Endothelial cell of umbilical vein (primary cell): ENCODE measurements around the gene GRAMD4. TPM values are rescaled to one million over a fixed set of nuclear protein-coding genes. Genes with fewer than 3 reads are reported as not detected.

ENCODE experiments used
- BruUV-seq: library from RNA; stranded (reverse); fragments of 400-500 nt; replicated peaks from 2 replicates; lab custom pipeline; 2021; lab: Mats Ljungman, UMichigan
- CTCF ChIA-PET: fragments of 300-600, 350-600 bp; sonication (Branson Sonifier 250); formaldehyde crosslinking; loops from one replicate; lab custom pipeline; 2021; ENCODE audit warnings: antibody characterized with exemption, inconsistent platforms; lab: Charles Lee
- POLR2A ChIA-PET: fragments of 300-600, 350-600 bp; sonication (Branson Sonifier 250); formaldehyde crosslinking; loops from one replicate; lab custom pipeline; 2021; ENCODE audit warnings: antibody characterized with exemption, inconsistent platforms; lab: Charles Lee
- DNase-seq: peaks from one replicate; pipeline ENCODE4 v3.0.0-alpha.2; 2011; ENCODE audit warnings: low read depth, low spot score
- FAIRE-seq: peaks from 2 replicates; lab custom pipeline; 2011; peaks lifted over from hg19 to GRCh38; lab: Jason Lieb, UNC
- H2AFZ ChIP-seq: 2 replicates; pipeline ENCODE4 v1.6.0; 2012; ENCODE audit warnings: low read depth, low read length, control low read depth, inconsistent platforms
- H3K27ac ChIP-seq: 2 replicates; pipeline ENCODE4 v1.5.1; 2011; ENCODE audit warnings: low read depth, mild to moderate bottlenecking, control low read depth, low read length, moderate library complexity; ENCODE audit not compliant: insufficient read depth
- H3K27me3 ChIP-seq, 2 experiments: 2 replicates each; pipeline versions ENCODE4 v1.6.0 to v1.6.1; 2011; ENCODE audit warnings: low read length in 2 of 2, mixed read lengths in 1 of 2; ENCODE audit not compliant: control insufficient read depth in 2 of 2, insufficient read depth in 2 of 2
- H3K36me3 ChIP-seq, 2 experiments: 2 replicates in 1 of 2; 3 replicates in 1 of 2; pipeline ENCODE4 v1.5.1; 2011; ENCODE audit warnings: low read length in 2 of 2, mild to moderate bottlenecking in 1 of 2, moderate library complexity in 1 of 2; ENCODE audit not compliant: control insufficient read depth in 2 of 2, insufficient read depth in 2 of 2; ENCODE audit errors: extremely low read depth in 1 of 2
- H3K4me1 ChIP-seq: 3 replicates; pipeline ENCODE4 v1.5.1; 2011; ENCODE audit warnings: mild to moderate bottlenecking, low read length; ENCODE audit not compliant: control insufficient read depth, insufficient read depth; ENCODE audit errors: extremely low read depth
- H3K4me2 ChIP-seq: 2 replicates; pipeline ENCODE4 v1.6.1; 2011; ENCODE audit warnings: low read length, control low read depth, mixed read lengths; ENCODE audit not compliant: insufficient read depth
- H3K4me3 ChIP-seq, 3 experiments: fragments of 200-600 bp in 1 of 3; sonication (generic), shearing (Covaris generic) in 1 of 3; replicated peaks in 1 of 3; 2 replicates each; pipeline ENCODE4 v1.5.1; 2011 to 2016; ENCODE audit warnings: control low read depth in 3 of 3, low read length in 3 of 3, mild to moderate bottlenecking in 2 of 3, inconsistent platforms in 1 of 3, low read depth in 1 of 3, moderate library complexity in 1 of 3; ENCODE audit not compliant: insufficient read depth in 1 of 3
- H3K79me2 ChIP-seq: 2 replicates; pipeline ENCODE4 v1.6.0; 2012; ENCODE audit warnings: low read length, inconsistent platforms; ENCODE audit not compliant: control insufficient read depth, insufficient read depth
- H3K9ac ChIP-seq: replicated peaks from 2 replicates; pipeline ENCODE3; 2011; ENCODE audit warnings: low read length, control low read depth; ENCODE audit not compliant: insufficient read depth; ENCODE audit errors: extremely low read depth
- H3K9me1 ChIP-seq: replicated peaks from 3 replicates; pipeline ENCODE4 v1.6.0; 2011; ENCODE audit warnings: mild to moderate bottlenecking, low read length; ENCODE audit not compliant: control insufficient read depth, insufficient read depth; ENCODE audit errors: extremely low read depth
- H3K9me3 ChIP-seq: replicated peaks from 2 replicates; pipeline ENCODE4 v1.5.1; 2012; ENCODE audit warnings: low read length, inconsistent platforms; ENCODE audit not compliant: control insufficient read depth, insufficient read depth
- H4K20me1 ChIP-seq: replicated peaks from 2 replicates; pipeline ENCODE3; 2011; ENCODE audit warnings: mild to moderate bottlenecking, low read length; ENCODE audit not compliant: control insufficient read depth, insufficient read depth; ENCODE audit errors: extremely low read depth
- EZH2 ChIP-seq: IDR thresholded peaks from 2 replicates; pipeline ENCODE4 v1.6.1; 2012; ENCODE audit warnings: borderline replicate concordance, low read depth, mild to moderate bottlenecking, moderate library complexity, low read length, inconsistent platforms; ENCODE audit not compliant: severe bottlenecking
- FOS ChIP-seq: IDR thresholded peaks from 2 replicates; pipeline ENCODE4 v1.6.1; 2011; ENCODE audit warnings: mild to moderate bottlenecking, low read length, moderate library complexity, borderline replicate concordance; ENCODE audit not compliant: insufficient read depth
- GATA2 ChIP-seq: IDR thresholded peaks from 2 replicates; pipeline ENCODE4 v1.7.0; 2011; ENCODE audit warnings: low read depth, mild to moderate bottlenecking, moderate library complexity, mixed read lengths, low read length; ENCODE audit not compliant: insufficient read length, insufficient read depth
- JUN ChIP-seq: IDR thresholded peaks from 2 replicates; pipeline ENCODE4 v1.6.1; 2011; ENCODE audit warnings: borderline replicate concordance, low read depth; ENCODE audit not compliant: insufficient read length, insufficient read depth
- MYC ChIP-seq: IDR thresholded peaks from one replicate; pipeline ENCODE4 v1.6.1; 2011; ENCODE audit warnings: mild to moderate bottlenecking, low read depth, low read length
- POLR2A ChIP-seq: IDR thresholded peaks from 2 replicates; pipeline ENCODE4 v1.6.1; 2012; ENCODE audit warnings: low read depth, mild to moderate bottlenecking, control low read depth, low read length
- POLR2AphosphoS5 ChIP-seq: IDR thresholded peaks from 2 replicates; pipeline ENCODE4 v1.6.1; 2012; ENCODE audit warnings: low read depth, mild to moderate bottlenecking, control low read depth, low read length, moderate library complexity; ENCODE audit not compliant: insufficient read depth
- dilution Hi-C: fragments of 300-500 bp; cut with MboI; formaldehyde crosslinking; loops from one replicate; pipeline ENCODE4 v1.15.0; 2019; ENCODE audit warnings: low sequenced_read_pairs; ENCODE audit not compliant: extremely low pct_ligation_motif_present
- intact Hi-C: fragments of 100-400 bp; cut with micrococcal nuclease; formaldehyde crosslinking; loops from one replicate; pipeline ENCODE4 v1.10.0; 2022
- polyA plus RNA-seq, 4 experiments: library from polyadenylated mRNA; depleted of rRNA in 3 of 4; stranded (reverse) in 3 of 4; unstranded in 1 of 4; fragments of >200 nt; gene quantifications; 2 replicates each; pipeline versions ENCODE4 v1.2.1 to v1.2.3, GENCODE V29; 2011 to 2012; ENCODE audit warnings: missing spikeins in 1 of 4
- total RNA-seq: library from RNA; stranded (reverse); gene quantifications from 2 replicates; pipeline ENCODE4 v1.2.3, GENCODE V29; 2021
- TF ChIP-seq, protein P1 (sequence below): IDR thresholded peaks from 2 replicates; pipeline ENCODE4 v1.6.1; 2011; ENCODE audit not compliant: insufficient read depth, insufficient read length
- TF ChIP-seq, protein P2 (sequence below), 2 donors: IDR thresholded peaks; 1 replicate in 1 of 2; 2 replicates in 1 of 2; pipeline ENCODE4 v1.5.1; 2011; ENCODE audit warnings: low read length in 2 of 2, mild to moderate bottlenecking in 2 of 2, moderate library complexity in 2 of 2, control low read depth in 1 of 2, inconsistent platforms in 1 of 2, low read depth in 1 of 2; ENCODE audit not compliant: insufficient read depth in 1 of 2; ENCODE audit errors: extremely low read depth in 1 of 2

Gene GRAMD4
- total and polyA plus RNA-seq, 2 donors (not counting 3 experiments of a cell fraction or from before 2014, with no cell fraction given) = 5.9 to 14.8 TPM

DNA sequence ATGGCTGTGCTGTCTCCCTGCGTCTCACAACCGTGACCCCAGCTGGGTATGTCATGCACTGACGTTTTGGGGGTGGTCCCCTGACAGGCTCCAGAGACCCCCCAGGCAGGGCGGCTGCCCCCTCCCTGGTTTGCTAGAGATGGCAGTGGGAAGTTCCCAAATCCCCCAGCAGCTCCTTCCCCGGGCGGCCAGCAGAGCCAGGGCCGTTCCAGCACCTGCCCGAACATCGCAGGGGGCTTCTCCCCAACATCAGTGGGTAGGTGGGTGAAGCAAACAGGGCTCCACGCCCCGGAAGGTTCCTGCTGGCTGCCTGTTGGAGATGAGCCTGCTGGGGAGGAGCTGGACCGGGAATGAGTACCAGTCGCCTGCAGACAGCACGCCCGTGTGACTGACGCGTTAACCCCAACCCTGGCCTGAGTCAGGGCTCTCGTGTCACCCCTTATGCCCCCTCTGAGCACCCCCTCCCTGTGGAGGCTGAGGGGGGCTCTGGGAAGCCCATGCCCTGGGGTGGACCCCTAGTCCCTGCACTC lies 45.6 kb downstream of the GRAMD4 start:
- FAIRE-seq = no peak
- dilution Hi-C loops = no loop called here

More for the DNA sequence above, 45.6 kb downstream of the GRAMD4 start:
- Histone ChIP-seq H3K36me3 (peaks cover 0 to 4% of the 10 kb centered on the region in 2 experiments), H3K79me2 (no peaks in the 10 kb centered on the region), H3K9ac (no peak overlapping the region), H4K20me1 (no peaks in the 10 kb centered on the region), H2AFZ (no peak overlapping the region), H3K4me1 (no peaks in the 10 kb centered on the region), H3K9me1 (no peaks in the 10 kb centered on the region), H3K4me2 (no peak overlapping the region), H3K4me3 (no peak overlapping the region), H3K9me3 (no peaks in the 10 kb centered on the region), H3K27me3 (no peaks in the 10 kb centered on the region), H3K27ac (no peak overlapping the region)
- no peak for TF ChIP-seq POLR2AphosphoS5
- TF ChIP-seq EZH2 = no peak
- no peak for TF ChIP-seq FOS
- TF ChIP-seq, protein P1, sequence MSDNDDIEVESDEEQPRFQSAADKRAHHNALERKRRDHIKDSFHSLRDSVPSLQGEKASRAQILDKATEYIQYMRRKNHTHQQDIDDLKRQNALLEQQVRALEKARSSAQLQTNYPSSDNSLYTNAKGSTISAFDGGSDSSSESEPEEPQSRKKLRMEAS = no peak
- no peak for TF ChIP-seq POLR2A
- TF ChIP-seq MYC = no peak
- TF ChIP-seq, protein P2, sequence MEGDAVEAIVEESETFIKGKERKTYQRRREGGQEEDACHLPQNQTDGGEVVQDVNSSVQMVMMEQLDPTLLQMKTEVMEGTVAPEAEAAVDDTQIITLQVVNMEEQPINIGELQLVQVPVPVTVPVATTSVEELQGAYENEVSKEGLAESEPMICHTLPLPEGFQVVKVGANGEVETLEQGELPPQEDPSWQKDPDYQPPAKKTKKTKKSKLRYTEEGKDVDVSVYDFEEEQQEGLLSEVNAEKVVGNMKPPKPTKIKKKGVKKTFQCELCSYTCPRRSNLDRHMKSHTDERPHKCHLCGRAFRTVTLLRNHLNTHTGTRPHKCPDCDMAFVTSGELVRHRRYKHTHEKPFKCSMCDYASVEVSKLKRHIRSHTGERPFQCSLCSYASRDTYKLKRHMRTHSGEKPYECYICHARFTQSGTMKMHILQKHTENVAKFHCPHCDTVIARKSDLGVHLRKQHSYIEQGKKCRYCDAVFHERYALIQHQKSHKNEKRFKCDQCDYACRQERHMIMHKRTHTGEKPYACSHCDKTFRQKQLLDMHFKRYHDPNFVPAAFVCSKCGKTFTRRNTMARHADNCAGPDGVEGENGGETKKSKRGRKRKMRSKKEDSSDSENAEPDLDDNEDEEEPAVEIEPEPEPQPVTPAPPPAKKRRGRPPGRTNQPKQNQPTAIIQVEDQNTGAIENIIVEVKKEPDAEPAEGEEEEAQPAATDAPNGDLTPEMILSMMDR (IDR thresholded peaks at IDR 0.05; ENCODE audit: extremely low read depth in 1 of 2, insufficient read depth in 1 of 2, low read depth in 1 of 2, low read length in 2 of 2) = no peak
- no peak for TF ChIP-seq JUN
- no peak for TF ChIP-seq GATA2
- no peak for DNase-seq
- ChIA-PET CTCF (no interaction called here), POLR2A (no interaction called here)
- intact Hi-C loops = no loop called here
- no TSS peak for BruUV-seq
